Stimulated activated CD4-positive, alpha-beta T cell treated with anti-CD3 and anti-CD28 coated beads, Interleukin-12 subunit alpha, Interleukin-12 subunit beta, amount 100 ng/mL, for 48 hours (primary cell): Measurements from ENCODE around the gene GABBR2.
"Not testable (repeated sequence)": the region's sequence is repeated elsewhere in the genome, so short reads cannot be mapped to it uniquely, and the experiment has no call there.

Experiments
- DNase-seq, 3 donors: peaks; one replicate each; pipeline ENCODE4 v3.0.0-alpha.2; 2020; ENCODE audit warnings: low read depth in 2 of 3, low spot score in 1 of 3

The GABBR2 gene

DNA sequence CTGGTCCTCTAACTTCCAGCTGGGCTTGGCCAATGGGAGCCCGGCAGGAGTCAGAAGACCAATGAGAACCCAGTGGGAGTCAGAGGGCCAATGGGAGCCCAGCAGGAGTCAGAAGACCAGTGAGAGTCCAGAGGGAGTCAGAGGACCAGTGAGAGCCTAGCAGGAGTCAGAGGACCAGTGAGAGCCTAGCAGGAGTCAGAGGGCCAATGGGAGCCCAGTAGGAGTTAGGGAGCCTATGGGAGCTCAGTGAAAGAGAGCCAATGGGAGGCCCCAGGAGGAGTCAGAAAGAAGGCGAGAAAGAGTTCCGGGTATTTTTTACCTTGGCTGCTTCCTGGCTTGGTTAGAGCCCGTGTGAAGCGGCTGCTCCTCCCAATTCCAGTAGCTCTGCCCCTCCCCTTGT, 191.0 kb downstream of the GABBR2 start:
- DNase-seq, result no peak

DNA sequence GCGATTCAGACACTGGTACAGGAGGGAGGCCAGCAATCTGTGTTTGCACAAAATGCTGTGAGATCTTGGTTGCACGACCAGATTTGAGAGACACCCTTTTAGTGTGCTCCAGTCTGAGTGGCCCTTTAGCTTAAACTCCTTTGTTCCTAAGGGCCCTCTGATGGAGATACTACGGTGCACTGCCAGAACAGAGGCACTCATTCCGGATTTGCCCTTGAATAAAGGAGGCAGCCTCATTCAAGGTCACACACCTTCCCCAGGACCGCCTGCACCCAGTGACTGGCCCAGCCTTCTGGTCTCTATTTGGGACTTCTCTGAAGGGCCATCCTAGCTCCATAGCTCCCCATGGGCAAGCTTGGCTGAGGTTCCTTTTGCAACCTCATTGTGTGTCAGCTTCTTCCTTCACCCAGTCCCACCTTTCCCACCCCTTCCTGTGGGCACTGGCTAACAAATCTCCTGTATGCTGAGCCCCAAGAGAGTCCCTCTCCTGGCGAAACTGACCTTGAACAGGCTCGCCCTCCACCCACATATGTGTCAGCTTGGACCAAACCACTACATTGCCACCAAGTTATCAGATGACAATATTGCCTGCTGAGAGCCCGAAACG, 191.7 kb downstream of the GABBR2 start:
- DNase-seq, result no peak

DNA sequence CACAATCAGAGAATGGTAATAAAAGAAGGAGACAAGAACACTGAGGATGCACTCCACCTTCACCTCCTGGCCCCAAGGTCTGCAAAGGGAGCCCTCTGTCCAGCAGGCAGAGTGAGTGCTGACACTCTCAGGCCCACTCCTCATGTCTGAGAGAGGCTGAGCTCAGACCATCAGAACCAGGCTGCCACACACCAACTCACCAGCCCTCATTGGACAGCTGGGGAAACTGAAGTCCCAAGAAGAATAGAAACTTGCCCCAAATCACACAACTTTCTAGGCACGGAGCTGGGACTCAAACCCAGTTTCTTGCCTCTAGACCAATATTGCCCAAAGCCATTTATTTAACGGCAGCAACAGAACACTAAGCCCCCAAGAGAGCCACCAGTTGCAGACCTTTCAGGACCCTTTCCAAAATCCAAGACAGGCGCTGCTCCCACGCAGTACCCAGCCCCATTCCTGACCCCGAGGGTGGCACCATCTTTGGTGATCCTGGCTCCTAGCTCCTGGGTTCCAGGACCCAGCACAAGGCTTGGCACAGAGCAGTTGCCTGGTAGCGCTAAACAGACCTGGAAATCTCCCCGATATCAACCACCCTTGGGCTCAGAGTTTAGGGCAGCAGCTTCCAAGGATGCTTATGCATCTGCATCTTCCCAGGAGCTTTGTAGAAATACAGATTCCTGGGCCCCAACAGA, 192.4 kb downstream of the GABBR2 start:
- no peak for DNase-seq

DNA sequence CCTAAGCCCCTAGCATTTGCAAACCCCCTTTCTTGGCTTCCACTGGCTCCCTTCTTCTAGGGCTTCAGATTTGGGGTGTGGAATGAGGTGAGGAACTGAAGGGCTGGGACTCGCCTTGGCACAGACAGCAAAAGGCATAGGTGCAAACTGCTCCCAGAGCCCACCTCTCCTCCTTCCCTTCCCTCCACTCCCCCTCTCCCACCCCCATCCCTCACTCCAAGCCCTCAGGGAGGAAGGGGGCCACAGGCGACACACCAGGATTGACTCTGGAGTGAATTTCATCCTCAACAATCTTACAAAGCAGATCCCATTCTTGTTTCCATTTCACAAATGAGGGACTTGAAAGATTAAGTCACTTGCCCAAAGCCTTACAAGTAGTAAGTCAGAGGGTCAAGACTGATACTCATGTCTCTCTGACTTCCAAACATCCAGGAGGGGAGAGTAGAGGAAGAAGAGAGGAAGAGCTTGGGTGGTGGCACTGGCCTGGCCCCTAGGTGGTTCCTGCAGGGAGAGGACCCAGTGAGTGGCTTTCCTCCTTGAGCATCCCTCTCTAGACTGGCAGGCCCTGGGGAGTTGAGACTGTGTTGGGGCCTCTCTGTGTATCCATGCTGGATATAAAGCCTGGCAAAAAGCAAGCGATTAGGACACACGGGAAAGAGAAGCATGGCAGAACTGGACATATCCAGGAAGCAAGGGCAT, 193.1 kb downstream of the GABBR2 start:
- no peak for DNase-seq

DNA sequence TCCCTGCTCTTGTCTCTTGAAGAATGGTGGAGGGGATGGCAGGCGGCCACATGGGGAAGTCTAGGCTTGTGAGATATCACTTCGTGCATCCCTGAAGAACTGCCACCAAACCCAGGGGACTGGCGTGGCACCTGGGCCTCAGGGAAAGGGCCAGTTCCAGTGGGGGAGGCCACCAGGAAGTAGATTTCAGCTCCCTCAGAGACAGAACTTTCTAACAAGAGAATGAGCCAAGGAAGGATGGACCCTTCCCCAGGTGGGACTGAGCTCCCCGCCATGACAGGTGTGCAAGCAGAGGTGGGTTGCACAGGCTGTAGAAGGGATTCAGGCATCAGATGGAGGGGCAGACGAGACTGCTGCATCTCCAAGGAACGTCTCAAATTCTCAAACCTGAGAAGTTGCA, 193.9 kb downstream of the GABBR2 start:
- no peak for DNase-seq

DNA sequence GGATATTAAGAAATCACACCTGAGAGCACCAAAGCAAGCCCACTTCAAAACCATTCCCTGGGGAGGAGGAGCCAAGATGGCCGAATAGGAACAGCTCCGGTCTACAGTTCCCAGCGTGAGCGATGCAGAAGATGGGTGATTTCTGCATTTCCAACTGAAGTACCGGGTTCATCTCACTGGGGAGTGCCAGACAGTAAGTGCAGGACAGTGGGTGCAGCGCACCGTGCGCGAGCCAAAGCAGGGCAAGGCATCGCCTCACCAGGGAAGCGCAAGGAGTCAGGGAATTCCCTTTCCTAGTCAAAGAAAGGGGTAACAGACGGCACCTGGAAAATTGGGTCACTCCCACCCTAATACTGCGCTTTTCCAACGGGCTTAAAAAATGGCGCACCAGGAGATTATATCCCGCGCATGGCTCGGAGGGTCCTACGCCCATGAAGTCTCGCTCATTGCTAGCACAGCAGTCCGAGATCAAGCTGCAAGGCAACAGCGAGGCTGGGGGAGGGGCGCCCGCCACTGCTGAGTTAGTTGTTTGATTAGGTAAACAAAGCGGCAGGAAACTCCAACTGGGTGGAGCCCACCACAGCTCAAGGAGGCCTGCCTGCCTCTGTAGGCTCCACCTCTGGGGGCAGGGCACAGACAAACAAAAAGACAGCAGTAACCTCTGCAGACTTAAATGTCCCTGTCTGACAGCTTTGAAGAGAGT, 200.4 kb downstream of the GABBR2 start:
- not testable (repeated sequence) for DNase-seq

DNA sequence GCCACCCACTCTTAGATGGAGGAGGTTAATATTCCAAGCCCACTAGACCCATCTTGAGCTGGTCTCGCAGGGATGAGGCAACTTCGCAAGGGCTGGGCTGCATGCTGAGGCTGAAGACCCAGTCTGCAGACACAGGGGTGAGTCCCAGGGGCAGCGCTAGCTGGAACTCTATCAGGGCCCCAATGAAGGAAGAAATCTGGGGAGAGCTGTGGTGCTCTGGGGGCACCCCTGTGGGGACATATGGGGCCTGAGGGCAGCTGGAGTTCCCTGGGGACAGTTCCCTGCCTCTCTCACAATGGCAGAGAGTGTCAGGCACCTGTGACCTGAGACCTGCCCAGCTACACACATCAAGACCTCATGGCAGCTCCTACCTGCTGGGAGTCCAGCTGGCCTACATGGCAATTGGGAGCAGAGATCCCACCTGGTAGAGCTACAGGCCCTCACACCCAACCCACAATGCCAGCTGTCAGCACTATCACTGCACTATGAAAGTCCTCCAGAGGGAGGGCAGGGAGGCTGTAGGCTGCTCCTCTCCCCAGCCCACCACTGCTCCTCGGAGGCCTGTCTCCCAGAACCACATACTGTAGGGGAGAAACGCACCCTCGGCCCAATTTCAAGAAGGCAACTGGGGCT, 202.2 kb downstream of the GABBR2 start:
- no peak for DNase-seq

DNA sequence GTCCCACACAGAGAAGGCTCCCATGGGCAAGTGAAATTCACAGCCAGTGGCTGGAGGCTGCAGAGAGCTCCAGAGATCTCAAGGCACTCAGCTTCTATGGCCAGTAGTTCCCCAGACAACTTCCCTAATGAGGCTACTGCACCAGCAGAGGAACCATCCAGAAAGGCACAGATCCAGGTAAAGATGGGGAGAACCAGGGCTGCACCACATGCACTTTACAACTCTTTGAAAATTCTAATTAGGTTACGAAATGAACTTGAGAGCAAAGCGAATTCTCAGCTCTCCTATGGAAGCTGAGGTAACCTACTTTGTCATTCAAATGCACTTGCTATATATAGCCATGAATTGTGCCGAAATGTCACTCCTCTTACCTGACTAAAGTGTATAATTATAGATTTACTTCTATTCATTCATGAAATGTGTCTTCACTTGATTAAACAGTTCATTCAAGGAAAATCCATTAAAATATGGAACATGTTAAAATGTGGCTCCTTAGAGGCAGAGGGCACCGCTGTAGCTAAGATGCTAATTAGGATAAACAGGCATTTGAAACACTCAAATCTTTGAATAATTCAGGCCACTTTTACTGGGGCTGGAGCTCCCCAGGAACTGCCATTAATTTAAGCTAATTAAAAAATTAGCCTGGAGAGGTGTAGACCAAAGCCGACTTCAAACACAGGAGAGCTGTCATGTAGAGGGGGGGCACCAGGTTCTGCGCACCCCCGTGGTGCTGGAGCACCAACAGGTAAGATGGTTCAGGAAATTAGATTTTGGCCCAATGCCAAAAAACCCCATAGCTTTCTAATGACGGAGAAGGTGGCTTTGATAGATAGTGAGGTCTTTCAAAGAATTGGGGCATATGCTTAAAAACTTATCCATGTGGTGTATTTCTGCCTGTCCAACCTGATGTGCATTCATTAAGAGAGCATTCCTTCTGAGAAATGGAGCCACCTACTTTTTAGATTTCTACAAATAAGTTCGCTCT, 204.1 kb downstream of the GABBR2 start:
- DNase-seq, result no peak

DNA sequence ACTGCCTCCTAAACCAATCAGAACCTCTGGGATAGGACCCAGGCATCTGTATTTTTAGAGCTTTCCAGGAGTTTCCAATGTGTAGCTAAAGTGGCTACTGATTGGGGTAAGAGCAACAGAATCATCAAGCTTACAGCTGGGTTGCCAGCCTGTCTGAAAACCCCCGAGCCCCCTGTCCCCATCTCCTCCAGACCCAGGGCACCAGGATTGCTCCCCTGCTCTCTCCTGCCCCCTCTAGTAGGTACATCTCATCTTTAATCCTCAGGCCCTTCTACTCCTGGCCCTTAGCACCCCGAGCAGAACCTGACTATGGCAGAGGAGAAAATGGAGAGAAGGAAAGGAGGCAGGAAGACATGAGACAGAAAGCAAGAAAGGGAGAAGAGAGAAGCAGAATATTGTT, 204.9 kb downstream of the GABBR2 start:
- no peak for DNase-seq

DNA sequence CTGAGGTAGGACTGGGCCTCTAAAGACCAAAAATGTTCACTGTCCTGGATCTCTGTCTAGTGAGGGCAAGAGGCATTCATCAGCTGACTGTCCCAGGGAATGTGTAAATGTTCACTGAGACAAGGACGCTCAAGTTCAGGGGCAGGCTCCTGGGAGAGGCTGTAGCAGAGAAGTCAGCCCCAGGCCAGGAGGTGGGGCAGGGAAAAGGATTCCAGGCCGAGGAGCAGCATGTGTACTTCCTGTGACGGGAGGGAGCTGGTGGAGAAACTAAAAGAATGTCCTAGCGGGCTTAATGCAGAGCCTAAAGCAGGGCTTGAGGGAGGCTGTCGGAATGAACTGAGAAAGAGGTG, 205.8 kb downstream of the GABBR2 start:
- DNase-seq, result no peak

DNA sequence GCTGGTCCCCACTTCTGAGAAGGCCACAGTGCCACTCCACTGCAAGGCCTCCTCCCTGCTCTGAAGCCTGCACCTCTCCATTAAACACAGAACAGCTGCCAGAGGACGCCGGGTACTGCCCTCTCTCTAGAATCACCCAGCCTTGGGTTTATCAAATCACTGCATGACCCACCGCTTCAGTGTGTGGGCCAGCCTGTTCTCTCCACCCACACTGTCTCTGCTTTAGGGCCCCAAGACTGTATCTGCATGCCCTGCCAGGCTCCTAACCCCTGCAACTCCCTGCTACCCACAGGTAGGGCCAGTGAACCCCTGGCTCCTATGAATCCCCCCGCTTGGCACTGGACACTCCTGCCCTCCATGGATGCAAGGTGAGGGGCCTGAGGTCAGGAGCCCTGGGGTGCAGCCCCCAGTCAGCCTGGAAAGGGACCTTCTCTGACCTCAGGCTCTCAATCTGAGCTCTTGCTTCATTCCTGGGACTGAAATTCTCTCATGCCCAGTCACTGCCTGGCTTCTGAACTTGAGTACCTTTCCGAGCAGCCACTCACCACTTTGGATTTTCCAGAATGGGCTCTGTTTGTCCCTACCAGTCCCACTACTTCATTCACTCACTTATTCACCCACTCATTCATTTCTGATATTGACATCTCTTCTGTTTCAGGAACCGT, 206.3 kb downstream of the GABBR2 start:
- no peak for DNase-seq

DNA sequence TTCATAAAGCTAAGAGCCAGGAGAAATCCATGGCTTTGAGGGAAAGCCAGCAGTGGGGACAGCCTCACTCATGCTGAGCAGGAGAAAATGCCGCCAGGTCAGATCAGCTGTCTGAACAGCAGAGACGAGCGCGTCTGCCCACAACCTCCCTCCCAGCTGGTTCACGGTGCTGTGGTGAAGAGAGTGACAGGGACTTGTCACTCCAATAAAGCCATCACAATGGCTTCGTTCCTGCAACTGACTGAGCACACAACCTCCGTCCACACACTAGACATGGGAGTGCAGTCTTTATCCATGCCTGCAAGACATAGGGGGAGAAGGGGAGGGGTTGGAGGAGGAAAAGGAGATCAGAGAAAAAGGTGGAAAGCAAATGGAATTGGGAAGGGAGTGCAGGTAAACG, 206.9 kb downstream of the GABBR2 start:
- DNase-seq, result no peak

DNA sequence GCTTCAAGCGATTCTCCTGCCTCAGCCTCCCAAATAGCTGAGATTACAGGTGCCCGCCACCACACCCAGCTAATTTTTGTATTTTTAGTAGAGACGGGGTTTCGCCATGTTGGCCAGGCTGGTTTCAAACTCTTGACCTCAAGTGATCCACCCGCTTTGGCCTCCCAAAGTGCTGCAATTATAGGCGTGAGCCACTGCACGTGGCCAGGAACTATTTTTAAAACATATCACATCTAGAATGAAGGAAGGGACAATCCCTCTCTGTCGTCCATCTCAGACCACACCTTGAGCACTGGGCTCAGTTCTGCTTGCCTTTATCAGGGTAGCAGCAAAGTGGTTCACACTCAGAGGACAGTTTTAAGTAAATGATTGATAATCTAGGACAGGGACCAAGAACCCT, 207.5 kb downstream of the GABBR2 start:
- DNase-seq, result not testable (repeated sequence)

DNA sequence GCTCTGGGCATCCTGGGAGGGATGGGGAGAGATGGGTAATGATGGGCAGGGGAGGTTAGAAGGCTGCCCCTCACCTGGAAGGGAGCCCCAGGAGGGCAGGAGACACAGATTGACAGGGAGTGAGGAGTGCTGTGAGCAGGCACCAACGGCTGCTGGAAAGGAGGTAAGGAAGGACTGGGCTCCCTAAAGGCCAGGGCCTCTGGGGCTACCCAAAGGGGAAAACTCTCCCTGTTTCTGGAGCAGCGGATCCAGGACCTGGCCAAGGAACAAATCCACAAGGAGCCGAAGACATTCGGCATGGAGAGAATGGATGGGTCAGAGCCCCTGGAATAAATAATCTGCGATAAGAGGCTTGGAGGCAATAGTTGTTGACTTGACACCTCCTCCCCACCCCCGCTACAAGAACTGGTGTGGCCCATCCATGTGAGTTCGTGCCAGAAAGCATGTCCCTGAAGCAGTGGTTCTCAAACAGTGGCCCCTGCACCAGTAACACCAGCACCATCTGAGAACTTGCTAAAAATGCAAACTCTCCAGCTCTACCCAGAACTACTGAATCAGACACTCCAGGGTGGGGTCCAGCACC, 208.3 kb downstream of the GABBR2 start:
- no peak for DNase-seq

DNA sequence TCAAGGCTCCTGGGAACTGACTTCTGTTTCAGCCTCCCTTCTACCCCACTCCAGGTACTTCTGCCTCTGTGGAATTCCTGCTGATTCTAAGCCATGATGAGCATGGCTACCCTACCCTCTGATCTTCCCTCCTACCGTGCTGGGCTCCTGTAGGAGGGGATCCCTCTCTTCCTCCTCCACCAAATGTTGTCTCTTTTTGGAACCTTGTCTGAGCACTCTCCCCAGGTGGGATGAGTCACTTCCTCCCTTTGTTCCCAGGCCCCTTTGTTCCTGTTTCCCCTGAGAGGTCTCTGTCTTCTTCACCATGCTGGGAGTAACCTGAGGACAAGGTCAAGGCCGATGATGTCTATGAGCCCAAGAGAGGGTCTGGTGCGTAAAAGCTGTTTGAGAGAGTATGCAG, 213.2 kb downstream of the GABBR2 start:
- DNase-seq, result no peak

DNA sequence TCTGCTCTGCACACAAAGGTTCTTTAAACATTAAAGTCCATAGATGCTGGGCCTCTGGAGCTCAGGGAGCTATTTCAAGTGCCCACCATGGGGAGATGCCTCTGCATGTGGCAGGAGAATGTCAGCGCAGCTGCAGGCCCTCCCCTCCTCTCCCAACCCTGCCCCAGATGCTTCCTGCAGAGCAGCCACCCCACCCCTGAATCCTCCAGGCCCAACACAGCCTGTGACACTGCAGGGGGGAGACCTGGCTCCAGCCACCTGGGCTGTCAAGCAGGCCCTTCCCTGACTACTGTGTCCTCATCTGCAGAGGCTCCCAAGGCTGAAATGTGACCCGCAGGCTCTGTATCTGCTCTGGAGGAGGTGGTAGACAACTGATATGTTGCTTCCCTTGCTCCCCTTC, 213.9 kb downstream of the GABBR2 start:
- no peak for DNase-seq

DNA sequence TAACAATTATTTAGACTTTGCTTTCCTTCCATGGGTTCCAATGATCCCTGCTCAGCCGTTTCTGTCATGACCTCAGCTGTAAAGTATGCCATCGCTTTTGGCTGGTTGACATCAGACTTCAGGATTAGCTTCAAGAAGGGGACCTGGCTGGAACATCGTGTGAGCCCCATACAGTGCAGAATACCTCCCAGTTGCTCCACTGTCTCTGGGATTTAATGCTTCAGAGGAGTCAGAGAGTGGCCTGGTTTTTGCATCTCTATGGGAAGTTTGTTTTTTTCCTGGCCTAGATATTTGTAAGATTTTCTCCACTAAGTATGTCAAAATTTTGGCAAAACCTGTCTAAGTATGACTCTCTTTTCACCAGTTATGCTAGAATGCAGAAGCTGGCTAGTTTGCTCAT, 216.9 kb downstream of the GABBR2 start:
- no peak for DNase-seq

DNA sequence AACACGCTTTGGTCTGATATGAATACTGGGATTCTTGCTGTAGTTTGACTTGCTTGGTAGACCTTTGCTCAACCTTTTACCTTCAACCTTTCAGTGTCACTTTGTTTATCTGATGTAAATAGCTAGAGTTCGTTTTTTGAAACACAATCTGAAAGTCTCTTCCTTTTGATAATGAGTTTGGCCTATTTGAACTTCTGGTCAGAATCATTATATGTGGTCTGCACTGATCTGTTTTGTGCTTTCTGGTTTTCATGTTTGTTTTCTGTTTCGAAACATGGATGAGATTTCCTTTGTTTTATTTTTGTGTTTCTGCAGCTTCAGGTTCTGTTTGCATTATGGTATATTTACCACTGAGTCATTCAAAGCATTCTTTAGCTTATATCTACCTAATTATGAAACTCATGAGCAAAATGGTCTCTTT, 217.5 kb downstream of the GABBR2 start:
- no peak for DNase-seq

DNA sequence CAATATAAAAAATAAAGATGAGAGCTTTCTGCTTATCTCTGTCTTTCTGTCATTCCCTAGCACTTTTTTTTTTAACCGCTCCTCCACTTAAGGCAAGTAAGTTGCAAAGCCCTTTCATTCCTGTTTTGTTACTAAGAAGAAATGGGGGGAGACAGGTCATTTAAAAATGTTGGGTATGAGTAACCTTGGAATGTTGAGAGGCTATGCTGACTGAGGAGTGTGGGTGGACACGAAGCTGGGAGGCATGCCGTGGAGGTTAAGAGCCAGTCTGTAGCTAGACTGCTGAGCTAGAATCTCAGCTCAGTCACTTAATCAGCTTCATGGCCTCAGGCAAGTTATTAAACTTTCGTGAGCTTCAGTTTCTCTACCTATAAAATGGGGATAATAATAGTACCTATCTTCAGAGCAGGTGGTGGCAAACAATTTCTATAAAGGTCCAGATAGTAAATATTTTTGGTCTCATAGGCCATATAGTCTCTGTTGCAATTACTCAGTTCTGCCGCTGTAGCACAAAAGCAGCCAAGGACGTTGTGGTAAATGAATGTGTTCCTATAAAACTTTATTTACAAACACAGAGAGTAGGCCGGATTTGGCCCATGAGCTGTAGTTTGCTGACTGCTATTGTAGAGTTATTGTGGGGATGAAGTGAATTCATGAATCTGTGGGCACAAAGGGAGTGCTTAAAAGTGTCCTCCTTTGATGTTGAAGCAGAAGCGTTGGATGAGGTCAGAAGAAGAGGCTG, 220.0 kb downstream of the GABBR2 start:
- no peak for DNase-seq
